Epithelial cell of prostate (primary cell): ENCODE results near the gene KLK3.
A peak's percentile ranks its signal among the peaks of the same experiment; 100 is the strongest.
"Not testable (repeated sequence)": the region's sequence is repeated elsewhere in the genome, so short reads cannot be mapped to it uniquely, and the experiment has no call there.

Experiments used
- DNase-seq: peaks from one replicate; pipeline ENCODE4 v3.0.0-alpha.2; 2011; ENCODE audit warnings: low read depth, low spot score
- H3K27ac ChIP-seq: fragments of 450-650 bp; 2 replicates; pipeline ENCODE4 v1.5.1; 2017; ENCODE audit warnings: mild to moderate bottlenecking

KLK3 gene

GRCh38 chr19:50896089-50896590 is 41.4 kb downstream of the KLK3 start:
- H3K27ac ChIP-seq, result peak overlapping the region; percentile 63
- DNase-seq, result not testable (repeated sequence)

- peak; percentile 99 for DNase-seq
- peak overlapping the region; percentile 63 for H3K27ac ChIP-seq
Measured at GRCh38 chr19:50896591-50897190, 42.0 kb downstream of the KLK3 start.

DNA sequence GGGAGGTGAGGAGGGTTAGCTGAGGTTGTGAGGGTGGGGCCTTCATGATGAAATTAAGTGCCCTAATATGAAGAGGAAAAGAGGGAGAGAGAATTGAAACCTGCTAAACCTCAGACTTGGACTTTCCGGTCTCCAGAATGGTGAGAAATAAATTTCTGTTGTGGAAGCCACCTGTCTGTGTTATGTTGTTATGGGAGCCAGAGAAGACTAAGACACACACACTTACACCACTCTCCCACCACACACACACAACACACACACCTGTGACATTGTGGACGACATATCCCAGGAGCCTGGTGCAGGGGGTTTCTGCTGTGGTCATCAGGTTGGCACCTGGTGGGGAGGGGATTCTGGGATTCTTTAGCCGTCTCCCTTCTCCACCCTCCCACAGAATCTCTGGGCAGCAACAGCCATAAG is 42.5 kb downstream of the KLK3 start:
- no peak for DNase-seq
- H3K27ac ChIP-seq, result peak overlapping the region; percentile 63

- no peak for DNase-seq
- H3K27ac ChIP-seq, result peak overlapping the region; percentile 63
Measured at GRCh38 chr19:50897612-50898011, 42.9 kb downstream of the KLK3 start.

DNA sequence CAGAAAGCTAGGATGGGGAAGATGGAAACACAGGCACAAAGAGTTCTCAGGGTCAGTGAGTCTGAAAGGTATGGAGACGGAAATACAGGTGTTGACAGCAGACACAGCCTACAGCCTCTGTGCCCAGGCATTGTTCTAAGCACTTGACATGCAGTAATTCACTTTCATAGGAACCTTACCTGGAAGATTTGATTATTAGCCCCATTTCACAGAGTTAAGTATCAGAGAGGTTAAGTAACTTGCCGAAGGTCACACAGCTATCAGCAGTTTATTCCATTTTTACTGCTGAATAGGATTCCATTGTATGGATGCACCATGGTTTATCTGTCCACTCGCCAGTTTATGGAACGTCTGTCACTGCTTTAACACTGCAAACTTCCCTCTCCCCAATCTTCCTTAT is 43.3 kb downstream of the KLK3 start:
- no peak overlapping the region for H3K27ac ChIP-seq

DNA sequence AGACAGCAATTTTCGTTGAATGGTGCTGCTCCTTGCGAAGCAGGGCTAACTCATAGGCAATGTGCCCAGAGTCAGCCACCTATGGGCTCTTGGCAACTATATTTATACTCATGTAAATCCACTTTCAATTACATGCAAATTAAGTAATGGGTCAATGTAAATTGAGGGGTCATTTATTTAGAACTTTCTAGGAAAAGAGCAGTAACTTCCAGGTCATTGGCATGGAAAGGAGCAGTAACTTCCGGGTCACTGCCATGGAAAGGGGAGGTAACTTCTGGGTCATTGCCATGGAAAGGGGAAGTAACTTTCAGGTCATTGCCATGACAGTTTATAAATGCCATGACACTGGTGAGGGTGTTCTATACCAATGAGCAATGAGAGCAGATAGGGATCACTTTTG is 44.9 kb downstream of the KLK3 start:
- H3K27ac ChIP-seq, result no peak overlapping the region
- DNase-seq, result no peak

More for the DNA sequence above, 43.3 kb downstream of the KLK3 start:
- DNase-seq, result no peak

- H3K27ac ChIP-seq, result no peak overlapping the region
- DNase-seq, result no peak
Measured at GRCh38 chr19:50902640-50903039, 47.9 kb downstream of the KLK3 start.

- H3K27ac ChIP-seq, result no peak overlapping the region
- no peak for DNase-seq
Measured at GRCh38 chr19:50906217-50906616, 51.5 kb downstream of the KLK3 start.

DNA sequence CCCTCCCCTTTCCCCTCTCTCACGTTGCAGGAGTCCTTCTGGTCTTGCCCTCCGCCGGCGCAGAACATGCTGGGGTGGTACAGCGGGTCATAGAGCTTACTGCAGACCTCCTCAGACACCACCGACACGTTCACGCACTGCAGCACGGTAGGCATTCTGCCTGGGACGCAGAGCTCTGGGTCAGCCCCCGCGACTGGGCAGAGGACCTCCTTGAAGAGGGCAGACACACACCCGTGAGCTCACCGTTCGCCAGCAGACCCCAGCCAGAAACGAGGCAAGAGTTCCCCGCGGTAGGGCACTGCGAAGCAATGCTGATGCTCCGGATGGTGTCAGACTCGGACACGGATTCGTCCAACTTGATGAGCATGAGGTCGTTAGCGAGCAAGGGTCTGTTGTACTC is 53.6 kb downstream of the KLK3 start:
- no peak for DNase-seq
- no peak overlapping the region for H3K27ac ChIP-seq

- no peak for DNase-seq
- H3K27ac ChIP-seq, result no peak overlapping the region
Measured at GRCh38 chr19:50909240-50910070, 54.7 kb downstream of the KLK3 start.
